COLO668 (cell line): Measurements from ENCODE around the gene PPP1R7.
A peak's percentile ranks its signal among the peaks of the same experiment; 100 is the strongest.

Experiments
- DNase-seq: peaks from one replicate; lab custom pipeline; 2025; ENCODE audit not compliant: unreplicated experiment; lab: John Stamatoyannopoulos, UW

Gene PPP1R7

GRCh38 chr2:241209271-241209670 is 59.0 kb downstream of the PPP1R7 start:
- DNase-seq, result peak; percentile 39

GRCh38 chr2:241211276-241211675 is 61.0 kb downstream of the PPP1R7 start:
- DNase-seq, result peak; percentile 24

DNA sequence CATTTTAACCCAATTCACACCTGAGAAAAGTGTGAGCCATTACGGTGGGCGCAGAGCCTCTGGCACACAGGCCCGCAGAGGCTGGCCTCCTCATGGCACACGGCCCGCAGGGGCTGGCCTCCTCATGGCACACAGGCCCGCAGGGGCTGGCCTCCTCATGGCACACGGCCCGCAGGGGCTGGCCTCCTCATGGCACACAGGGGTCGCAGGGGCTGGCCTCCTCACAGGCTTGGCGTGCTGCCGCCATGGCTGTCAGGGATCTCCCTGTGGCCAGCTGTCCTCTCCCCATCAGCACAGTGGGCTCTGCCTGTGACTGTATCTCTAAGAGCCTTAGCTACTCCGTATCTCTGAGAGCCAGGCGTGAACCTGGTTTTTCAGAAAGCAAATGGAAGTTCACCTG is 62.8 kb downstream of the PPP1R7 start:
- DNase-seq, result no peak

DNA sequence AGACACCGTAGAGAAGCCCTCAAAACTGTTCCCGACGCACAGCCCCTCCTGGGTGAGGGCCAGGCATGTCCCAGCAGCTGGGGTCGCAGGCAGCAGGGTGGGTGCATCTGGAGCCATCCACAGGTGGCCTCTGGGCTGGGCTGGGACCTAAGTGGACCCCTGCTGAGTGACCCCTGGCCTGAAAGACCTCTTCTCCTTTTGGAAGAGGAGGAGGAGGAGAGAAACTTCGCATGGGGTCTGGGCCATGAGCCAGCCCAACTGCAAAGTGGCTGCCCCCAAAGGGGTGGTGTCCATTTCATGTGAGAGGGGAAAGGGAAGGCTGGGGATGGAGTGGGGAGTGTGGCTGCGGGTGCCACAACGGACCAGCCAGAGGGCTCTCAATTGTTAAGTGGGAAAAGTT is 63.3 kb downstream of the PPP1R7 start:
- DNase-seq, result no peak

- no peak for DNase-seq
Measured at GRCh38 chr2:241214209-241214608, 63.9 kb downstream of the PPP1R7 start.

DNA sequence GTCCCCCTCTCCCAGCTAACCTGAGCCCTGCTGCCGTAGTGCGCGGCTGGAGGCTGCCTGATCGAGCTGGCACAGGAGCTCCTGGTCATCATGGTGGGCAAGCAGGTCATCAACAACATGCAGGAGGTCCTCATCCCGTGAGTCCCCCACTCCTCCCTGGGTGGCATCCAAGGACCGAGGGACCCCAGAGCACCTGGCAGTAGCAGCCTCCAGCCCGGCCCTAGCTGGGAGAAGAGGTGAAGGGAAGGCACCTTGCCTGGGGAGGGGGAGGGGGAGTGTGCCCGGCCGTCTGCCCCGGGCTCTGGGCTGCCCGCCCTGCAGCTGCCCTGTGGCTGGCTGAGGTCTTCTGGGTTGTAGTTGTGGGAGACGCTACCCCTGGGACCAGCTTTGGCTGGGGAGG is 64.5 kb downstream of the PPP1R7 start:
- no peak for DNase-seq

DNA sequence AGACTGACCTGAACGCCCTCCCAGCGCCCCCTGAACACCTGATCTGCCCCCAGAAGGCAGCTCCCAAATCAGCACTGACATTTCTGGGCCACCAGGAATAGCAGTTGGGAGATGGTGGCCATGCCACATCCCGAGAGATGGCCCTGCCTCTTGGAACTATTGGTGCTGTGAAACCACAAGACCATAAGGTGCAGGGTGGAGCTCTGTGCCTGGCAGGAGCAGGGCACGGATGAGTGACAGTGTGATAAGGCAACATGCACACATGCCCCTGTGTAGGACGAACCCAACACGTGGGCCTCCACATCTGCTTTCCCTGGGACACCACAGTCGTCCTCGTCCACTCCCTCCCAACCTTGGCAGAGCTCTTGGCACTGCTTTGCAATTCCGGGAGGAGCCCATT is 65.2 kb downstream of the PPP1R7 start:
- DNase-seq, result no peak

- no peak for DNase-seq
Measured at GRCh38 chr2:241216211-241216761, 66.0 kb downstream of the PPP1R7 start.

DNA sequence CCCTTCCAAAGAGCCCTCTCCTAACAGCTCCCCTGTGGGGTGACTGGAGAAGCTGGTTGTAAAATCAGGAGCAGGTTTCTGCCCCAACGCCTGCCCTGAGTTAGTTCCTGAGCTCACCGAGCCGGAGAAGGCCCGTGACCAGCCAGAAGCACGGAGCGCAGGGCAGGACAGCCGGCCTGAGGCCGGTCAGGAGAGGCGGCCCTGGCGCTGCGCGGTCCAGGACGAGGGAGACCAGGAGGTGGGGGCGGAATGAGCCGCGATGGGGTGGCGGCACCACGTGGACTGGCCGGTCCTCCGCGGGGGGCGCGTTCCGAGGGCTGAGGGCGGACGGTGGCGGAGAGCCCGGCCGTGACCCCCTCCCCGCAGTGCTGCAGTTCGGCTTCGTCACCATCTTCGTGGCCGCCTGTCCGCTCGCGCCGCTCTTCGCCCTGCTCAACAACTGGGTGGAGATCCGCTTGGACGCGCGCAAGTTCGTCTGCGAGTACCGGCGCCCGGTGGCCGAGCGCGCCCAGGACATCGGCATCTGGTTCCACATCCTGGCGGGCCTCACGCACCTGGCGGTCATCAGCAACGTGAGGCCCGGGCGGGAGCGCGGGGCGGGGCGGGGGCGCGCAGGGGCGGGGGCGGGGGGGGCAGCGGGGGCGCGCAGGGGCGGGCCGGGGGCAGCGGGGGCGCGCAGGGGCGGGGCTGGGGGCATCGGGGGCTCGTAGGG is 67.2 kb downstream of the PPP1R7 start:
- DNase-seq, result peak; percentile 83

DNA sequence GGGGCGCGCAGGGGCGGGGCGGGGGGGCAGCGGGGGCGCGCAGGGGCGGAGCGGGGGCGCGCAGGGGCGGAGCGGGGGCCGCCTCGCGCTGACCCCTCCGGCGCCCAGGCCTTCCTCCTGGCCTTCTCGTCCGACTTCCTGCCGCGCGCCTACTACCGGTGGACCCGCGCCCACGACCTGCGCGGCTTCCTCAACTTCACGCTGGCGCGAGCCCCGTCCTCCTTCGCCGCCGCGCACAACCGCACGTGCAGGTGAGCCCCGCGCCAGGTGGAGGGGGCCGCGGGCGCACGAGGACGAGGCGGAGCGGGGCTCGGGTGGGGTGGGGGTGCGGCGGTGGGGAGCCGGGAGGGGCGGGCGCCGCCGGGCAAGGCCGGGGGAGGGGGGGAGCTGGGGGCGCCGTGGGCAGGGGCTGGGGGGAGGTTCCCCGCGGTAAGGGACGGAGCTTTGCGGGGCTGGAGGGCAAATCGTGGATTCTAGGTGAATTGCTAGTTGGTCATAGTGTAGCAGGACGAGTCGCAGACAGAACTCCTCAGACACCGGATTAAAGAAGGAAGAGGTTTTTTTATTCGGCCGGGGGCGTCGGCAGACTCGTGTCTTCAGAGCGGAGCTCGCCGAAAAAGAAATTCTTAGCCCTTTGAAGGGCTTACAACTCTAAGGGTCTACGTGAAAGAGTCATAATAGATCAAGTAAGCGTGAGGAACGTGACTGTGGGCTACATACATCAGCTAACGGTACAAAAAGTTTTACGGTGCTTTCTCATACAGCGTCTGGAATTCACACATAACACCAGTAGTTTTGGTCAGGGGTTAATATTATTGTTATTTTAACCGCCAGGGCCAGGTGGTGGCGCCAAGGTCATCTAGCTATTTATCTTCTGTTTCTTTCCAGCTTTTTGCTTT is 68.1 kb downstream of the PPP1R7 start:
- peak; percentile 62 for DNase-seq

GRCh38 chr2:241219030-241219382 is 68.7 kb downstream of the PPP1R7 start:
- no peak for DNase-seq

GRCh38 chr2:241219856-241220356 is 69.6 kb downstream of the PPP1R7 start:
- DNase-seq, result no peak

DNA sequence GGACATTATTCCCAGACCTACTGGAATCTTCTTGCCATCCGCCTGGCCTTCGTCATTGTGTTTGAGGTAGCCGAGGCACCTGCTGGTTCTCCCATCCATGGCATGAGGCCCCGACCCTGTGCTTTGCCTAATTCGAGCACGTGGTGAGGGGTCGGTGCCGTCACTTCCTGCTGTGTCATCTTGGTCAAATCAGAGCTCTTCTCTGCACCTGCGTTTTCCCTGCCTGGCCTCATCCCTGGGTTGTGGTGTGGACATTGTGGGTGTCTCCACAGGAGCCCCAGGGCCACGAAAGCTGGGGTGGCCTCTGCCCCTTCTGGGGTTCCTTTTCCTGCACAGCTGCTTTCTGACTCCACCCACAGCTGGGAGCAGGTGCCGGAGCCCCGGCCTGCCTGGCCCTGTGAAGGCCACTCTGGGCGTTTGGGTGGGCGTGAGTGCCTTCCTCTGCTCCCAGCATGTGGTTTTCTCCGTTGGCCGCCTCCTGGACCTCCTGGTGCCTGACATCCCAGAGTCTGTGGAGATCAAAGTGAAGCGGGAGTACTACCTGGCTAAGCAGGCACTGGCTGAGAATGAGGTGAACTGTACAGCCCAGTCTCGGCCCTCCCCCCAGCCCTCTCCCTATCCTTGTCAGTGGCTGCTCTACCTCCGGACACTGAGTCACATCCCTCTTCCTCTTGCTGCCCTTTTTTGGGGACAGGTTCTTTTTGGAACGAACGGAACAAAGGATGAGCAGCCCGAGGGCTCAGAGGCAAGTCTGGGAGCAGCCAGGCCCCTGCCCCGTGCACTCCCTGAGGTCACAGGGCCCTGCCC is 73.1 kb downstream of the PPP1R7 start:
- DNase-seq, result no peak

- DNase-seq, result no peak
Measured at GRCh38 chr2:241224018-241224850, 74.0 kb downstream of the PPP1R7 start.

DNA sequence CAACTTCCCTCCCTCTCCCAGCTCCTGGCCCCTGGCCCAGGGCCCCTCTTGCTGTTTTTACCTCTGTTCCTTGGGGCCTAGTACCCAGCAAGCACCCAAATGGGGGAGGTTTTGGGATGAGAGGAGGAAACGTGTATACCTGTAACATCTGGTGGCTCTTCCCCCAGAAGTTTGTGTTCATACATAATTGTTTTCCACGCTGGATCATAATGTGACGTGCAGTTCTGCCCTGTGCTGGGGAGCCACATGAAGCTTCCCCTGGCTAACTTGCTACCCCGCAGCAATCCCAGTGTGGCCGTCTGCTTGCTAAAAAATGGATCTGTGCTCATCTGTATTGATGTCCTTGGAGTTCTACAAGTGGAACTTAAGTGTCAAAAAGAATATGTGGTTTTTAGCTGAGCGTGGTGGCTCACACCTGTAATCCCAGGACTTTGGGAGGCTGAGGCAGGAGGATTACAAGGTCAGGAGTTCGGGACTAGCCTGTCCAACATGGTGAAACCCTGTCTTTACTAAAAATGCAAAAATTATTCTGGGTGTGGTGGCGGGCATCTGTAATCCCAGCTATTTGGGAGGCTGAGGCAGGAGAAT is 74.7 kb downstream of the PPP1R7 start:
- no peak for DNase-seq

DNA sequence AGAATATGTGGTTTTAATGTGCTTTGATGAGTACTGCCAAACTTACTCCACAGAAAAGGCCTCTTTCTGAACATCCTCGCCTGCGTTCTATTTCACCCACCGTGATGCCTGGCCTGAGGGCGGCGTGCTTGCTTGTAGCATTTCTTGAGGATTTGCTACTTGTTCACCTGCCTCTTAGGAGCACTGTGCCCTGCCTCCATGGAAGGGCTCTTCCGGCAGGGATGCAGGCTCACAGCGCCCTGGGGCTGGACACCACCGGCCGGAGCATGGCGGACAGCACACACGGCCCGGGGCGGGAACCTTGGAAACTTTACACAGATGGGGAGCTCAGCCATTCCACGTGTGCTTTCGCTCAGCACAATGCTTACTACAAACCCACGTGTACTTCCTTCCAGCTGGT is 75.3 kb downstream of the PPP1R7 start:
- DNase-seq, result no peak

GRCh38 chr2:241225983-241226382 is 75.7 kb downstream of the PPP1R7 start:
- no peak for DNase-seq

GRCh38 chr2:241226723-241227572 is 76.7 kb downstream of the PPP1R7 start:
- no peak for DNase-seq

GRCh38 chr2:241227594-241227993 is 77.3 kb downstream of the PPP1R7 start:
- DNase-seq, result no peak
